ENCODE data around the gene IMPDH2. TPM values are rescaled to one million over a fixed set of nuclear protein-coding genes. Genes with fewer than 3 reads are reported as not detected.

Gene IMPDH2
- polyA plus RNA-seq, 3 donors, result 219 to 234 (median 233) TPM

DNA sequence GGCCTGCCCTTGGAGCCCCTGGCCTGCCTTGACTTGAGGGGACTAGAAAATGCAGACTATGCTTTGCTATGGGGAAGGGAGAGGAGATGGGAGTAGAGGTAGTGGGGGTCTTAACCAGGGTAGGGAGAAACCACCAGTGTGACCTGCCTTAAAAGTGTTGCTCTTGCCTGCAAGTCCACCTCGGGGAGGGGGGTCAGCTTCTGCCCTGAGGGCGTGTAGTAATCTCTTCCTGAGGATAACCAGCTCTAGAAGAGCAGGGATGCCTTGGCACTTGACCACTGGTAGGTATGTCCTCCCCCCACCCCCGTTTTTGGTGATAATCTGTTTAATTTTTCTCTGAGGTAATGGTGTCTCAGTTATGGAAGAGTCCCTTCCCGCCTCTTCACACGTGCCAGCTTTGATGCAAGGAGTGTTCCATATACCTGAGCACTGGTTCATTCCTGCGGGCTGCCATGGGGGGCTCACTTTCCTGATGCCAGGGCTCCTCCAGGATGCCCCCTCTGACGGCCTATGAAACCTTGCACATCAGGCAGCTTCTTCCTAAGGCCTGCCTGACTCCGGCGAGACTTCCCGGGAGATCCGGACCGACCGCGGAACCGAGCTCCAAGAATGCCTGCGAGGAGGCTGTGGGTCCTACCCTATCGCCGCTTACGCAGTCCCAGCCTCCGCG lies 39.9 kb downstream of the IMPDH2 start:
- DNase-seq, result no peak

DNA sequence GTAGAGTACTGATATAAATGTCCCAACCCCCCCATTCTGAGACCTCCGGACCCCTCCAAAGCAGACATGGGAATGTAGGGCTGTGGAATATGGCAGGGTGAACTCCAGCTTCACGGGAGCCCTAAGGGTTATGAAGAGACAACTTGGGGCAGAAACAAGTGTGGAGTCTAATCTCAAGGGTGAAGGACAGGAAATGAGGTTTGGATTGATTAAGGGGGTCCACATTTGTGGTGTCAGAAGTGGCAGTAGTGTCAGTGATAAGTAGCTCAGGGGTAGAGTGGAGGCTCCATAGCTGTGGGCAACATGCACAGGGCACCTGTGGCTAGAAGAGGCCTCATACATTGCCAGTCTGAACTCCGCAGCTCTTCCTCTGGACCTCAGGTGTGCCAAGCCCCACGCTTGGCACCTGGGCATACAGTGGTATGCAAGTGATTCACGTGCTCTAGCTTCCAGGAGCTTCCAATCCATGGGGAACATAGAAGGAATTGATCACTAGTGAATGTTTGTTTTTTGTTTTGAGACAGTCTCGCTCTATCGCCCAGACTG lies 43.3 kb downstream of the IMPDH2 start:
- no peak for DNase-seq

DNA sequence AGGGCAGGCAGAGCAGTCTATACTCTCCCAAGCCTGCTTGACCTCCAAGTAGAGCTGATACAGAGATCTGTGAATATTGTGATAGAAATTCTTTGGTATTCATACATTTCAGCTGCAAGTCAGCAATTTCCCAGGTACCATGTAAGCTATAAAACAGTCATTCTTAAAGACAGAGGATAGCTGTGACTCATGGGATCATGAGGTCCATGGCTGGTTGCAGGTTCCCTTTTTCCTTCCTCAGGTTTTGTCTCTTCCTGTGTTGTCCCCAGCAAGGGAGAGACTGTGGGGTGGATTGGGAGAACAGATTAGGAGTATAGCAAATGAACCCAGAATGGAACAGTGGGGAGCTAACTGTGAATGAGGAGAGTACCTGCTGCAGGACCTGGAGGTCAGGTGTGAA lies 44.5 kb downstream of the IMPDH2 start:
- DNase-seq, result no peak

DNA sequence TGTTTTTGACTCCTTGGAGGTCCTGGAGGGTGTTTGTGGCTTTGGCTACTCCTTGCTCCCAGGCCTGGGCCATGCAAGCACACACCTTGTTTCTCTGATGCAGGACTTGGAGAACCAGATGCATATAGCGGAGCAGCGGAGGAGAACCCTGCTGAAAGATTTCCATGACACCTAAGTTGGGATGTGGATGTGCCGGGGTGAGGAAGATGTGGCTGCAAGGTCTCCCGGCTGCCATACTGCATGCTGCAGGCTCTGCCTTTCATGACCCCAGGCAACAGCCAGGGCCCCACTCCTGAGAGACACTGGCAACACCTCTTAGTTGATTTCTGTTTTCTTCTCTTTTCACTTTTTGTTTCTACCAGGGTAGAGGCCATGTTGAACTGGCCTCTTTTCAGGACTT lies 46.1 kb downstream of the IMPDH2 start:
- DNase-seq, result no peak

DNA sequence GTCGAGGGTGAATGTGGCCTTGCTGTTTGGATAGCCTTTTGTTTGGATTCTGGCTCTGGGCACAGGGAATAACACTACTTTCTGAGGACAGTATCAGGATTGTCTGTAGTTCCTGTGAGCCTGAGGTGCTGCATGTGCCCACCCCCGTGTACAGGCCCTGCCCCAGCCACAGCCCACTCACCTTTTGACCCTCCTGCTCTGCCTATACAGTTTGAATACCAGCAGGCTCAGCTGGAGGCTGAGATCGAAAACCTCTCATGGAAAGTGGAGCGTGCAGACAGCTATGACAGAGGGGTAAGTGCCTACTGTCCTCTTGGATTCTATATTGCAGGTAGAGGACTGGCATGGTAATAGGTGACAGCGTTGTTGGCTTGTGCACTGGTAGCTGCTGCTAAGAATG lies 46.5 kb downstream of the IMPDH2 start:
- DNase-seq, result no peak

DNA sequence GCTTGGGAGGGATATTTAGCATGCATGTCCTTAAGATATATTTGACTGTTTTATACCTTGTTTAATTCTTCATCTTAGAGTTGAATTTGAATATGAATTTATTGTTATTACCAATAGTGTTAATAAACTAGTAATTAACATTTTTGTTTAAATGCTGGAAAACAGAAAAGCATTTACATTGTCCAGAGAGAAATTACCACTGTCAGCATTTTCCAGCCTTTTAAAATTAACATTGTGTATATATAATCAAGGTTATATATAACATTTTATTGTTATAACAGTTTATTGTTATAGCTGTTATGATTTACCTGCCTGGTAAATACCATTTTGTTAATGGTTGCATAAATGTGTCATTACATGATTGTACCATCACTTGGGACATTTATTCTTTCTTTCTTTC lies 47.2 kb downstream of the IMPDH2 start:
- DNase-seq, result no peak

DNA sequence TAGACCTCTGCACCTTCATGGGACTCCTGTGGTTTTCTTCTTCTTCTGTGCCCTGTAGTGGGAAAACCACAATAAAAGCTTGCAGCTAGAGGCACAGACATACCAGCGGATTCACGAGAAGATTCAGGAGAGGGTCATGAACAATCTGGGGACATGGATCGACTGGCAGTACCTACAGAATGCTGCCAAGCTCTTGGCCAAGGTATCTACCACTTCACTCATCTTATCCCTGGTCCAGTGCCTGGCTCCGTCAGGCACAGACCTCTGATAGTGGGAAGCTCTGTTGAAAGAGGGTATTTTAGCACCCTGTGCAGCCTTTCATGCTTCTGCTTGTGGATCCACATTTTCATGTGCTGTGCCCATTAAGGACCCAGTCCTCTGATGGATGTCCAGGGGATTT lies 48.9 kb downstream of the IMPDH2 start:
- DNase-seq, result no peak

DNA sequence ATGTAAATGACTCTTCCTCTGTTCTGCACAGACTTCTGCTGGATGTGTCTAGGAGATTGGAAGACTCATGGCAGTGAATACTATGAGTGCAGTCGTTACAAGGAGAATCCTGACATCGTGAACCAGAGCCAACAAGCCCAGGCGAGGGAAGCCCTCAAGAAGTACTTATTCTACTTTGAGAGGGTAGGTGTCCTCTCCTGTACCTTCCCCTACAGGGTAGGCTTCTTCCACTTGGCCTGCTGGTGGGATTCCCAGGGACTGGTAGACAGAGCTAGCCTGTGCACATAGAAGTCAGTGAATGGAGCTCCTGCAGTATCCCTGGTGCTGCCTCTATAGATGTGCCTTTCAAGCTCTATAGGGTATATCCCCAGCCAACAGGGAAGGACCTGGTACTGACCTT lies 49.7 kb downstream of the IMPDH2 start:
- DNase-seq, result no peak

Other genes starting within 250 kb of the IMPDH2 start
- gene PRKAR2A, start 181.5 kb downstream of the IMPDH2 start, polyA plus RNA-seq (ENCODE audit: insufficient read length in 3 of 3), result 10 to 100 TPM; 36.9 to 45.6 (median 39.1) TPM
- gene SLC25A20, start 130.5 kb downstream of the IMPDH2 start, polyA plus RNA-seq (ENCODE audit: insufficient read length in 3 of 3), result 10 to 100 TPM; 18.2 to 21.4 (median 20.8) TPM
- gene ARIH2, start 110.6 kb downstream of the IMPDH2 start, polyA plus RNA-seq (ENCODE audit: insufficient read length in 3 of 3), result 100 to 1,000 TPM in 1 of 3 donors, 10 to 100 TPM in 2; 65.3 to 111 (median 94.8) TPM
- gene P4HTM, start 39.2 kb downstream of the IMPDH2 start, polyA plus RNA-seq (ENCODE audit: insufficient read length in 3 of 3), result 10 to 100 TPM; 53.3 to 55.6 (median 54.8) TPM
- 100 to 1,000 TPM; 211 to 244 (median 231) TPM for gene WDR6, start 22.0 kb downstream of the IMPDH2 start, polyA plus RNA-seq (ENCODE audit: insufficient read length in 3 of 3)
- 10 to 100 TPM; 73.0 to 79.2 (median 77.4) TPM for gene DALRD3, start 10.8 kb downstream of the IMPDH2 start, polyA plus RNA-seq (ENCODE audit: insufficient read length in 3 of 3)
- gene NDUFAF3, start 7.3 kb downstream of the IMPDH2 start, polyA plus RNA-seq (ENCODE audit: insufficient read length in 3 of 3), result 10 to 100 TPM; 65.8 to 80.8 (median 73.7) TPM
- 10 to 100 TPM; 78.9 to 87.3 (median 82.2) TPM for gene QRICH1, start 64.7 kb upstream of the IMPDH2 start, polyA plus RNA-seq (ENCODE audit: insufficient read length in 3 of 3)
- 100 to 1,000 TPM; 310 to 324 (median 317) TPM for gene QARS1, start 75.4 kb upstream of the IMPDH2 start, polyA plus RNA-seq (ENCODE audit: insufficient read length in 3 of 3)
- gene USP19, start 91.4 kb upstream of the IMPDH2 start, polyA plus RNA-seq (ENCODE audit: insufficient read length in 3 of 3), result 10 to 100 TPM; 61.3 to 66.0 (median 61.4) TPM
- 100 to 1,000 TPM; 397 to 499 (median 414) TPM for gene LAMB2, start 103.7 kb upstream of the IMPDH2 start, polyA plus RNA-seq (ENCODE audit: insufficient read length in 3 of 3)
- gene CCDC71, start 136.9 kb upstream of the IMPDH2 start, polyA plus RNA-seq (ENCODE audit: insufficient read length in 3 of 3), result 10 to 100 TPM; 21.8 to 30.2 (median 26.8) TPM
- gene KLHDC8B, start 142.2 kb upstream of the IMPDH2 start, polyA plus RNA-seq (ENCODE audit: insufficient read length in 3 of 3), result 10 to 100 TPM; 43.7 to 45.0 (median 44.1) TPM
- gene C3orf62, start 247.8 kb upstream of the IMPDH2 start, polyA plus RNA-seq (ENCODE audit: insufficient read length in 3 of 3), result 10 to 100 TPM in 2 of 3 donors, 1 to 10 TPM in 1; 8.7 to 15.5 (median 14.1) TPM